WTC11 (cell line): ENCODE measurements around the gene SMOC2. TPM values are rescaled to one million over a fixed set of nuclear protein-coding genes. Genes with fewer than 3 reads are reported as not detected.

Source experiments
- ATAC-seq: fragments of 200-7000 bp; cut with Tn5 transposase; 2 replicates; pipeline ENCODE4 v1.10.0; 2021; ENCODE audit warnings: mild to moderate bottlenecking, moderate library complexity
- CTCF ChIA-PET: fragments of 300-600 bp; sonication (Branson Sonifier 250); formaldehyde crosslinking; loops from one replicate; lab custom pipeline; 2021; ENCODE audit warnings: antibody characterized with exemption; lab: Charles Lee
- POLR2A ChIA-PET: fragments of 350-600 bp; sonication (Branson Sonifier 250); formaldehyde crosslinking; loops from one replicate; lab custom pipeline; 2021; ENCODE audit warnings: antibody characterized with exemption; lab: Charles Lee
- DNase-seq: peaks from one replicate; pipeline ENCODE4 v3.0.0; 2021; ENCODE audit warnings: low spot score
- H3K27ac Mint-ChIP-seq: 2 replicates; pipeline ENCODE4 v1.8.0; 2021; ENCODE audit warnings: mixed read lengths
- H3K27me3 Mint-ChIP-seq: 2 replicates; pipeline ENCODE4 v1.8.0; 2021; ENCODE audit warnings: low read depth, mild to moderate bottlenecking, moderate library complexity, mixed read lengths
- H3K36me3 Mint-ChIP-seq: 2 replicates; pipeline ENCODE4 v1.8.0; 2021; ENCODE audit warnings: mixed read lengths
- H3K4me1 Mint-ChIP-seq: 2 replicates; pipeline ENCODE4 v1.8.0; 2022; ENCODE audit warnings: mixed read lengths
- H3K4me3 Mint-ChIP-seq: 2 replicates; pipeline ENCODE4 v1.8.0; 2021; ENCODE audit warnings: mild to moderate bottlenecking, moderate library complexity, mixed read lengths
- H3K9me3 Mint-ChIP-seq: 2 replicates; pipeline ENCODE4 v1.8.0; 2021; ENCODE audit warnings: mixed read lengths
- ETV6 ChIP-seq: sonication (generic); formaldehyde crosslinking; IDR thresholded peaks from 2 replicates; pipeline ENCODE4 v1.8.1; 2022; ENCODE audit warnings: mild to moderate bottlenecking, missing genetic modification reagents
- FOXP1 ChIP-seq: sonication (generic); formaldehyde crosslinking; IDR thresholded peaks from 2 replicates; pipeline ENCODE4 v1.8.0; 2022; ENCODE audit warnings: missing genetic modification reagents, mild to moderate bottlenecking, moderate library complexity, borderline replicate concordance
- GABPB1 ChIP-seq: sonication (generic); formaldehyde crosslinking; IDR thresholded peaks from 2 replicates; pipeline ENCODE4 v1.8.1; 2023; ENCODE audit warnings: mild to moderate bottlenecking, missing genetic modification reagents
- NFATC4 ChIP-seq: fragments of 250-450 bp; sonication (Bioruptor Pico); IDR thresholded peaks from 2 replicates; pipeline ENCODE4 v1.9.0; 2021; ENCODE audit warnings: mild to moderate bottlenecking
- PRRX2 ChIP-seq: fragments of 250-450 bp; sonication (Bioruptor Pico); IDR thresholded peaks from 2 replicates; pipeline ENCODE4 v1.8.0; 2021; ENCODE audit warnings: mild to moderate bottlenecking
- RORB ChIP-seq: fragments of 250-450 bp; sonication (Bioruptor Pico); IDR thresholded peaks from 2 replicates; pipeline ENCODE4 v1.9.0; 2021; ENCODE audit warnings: mild to moderate bottlenecking
- ZNF121 ChIP-seq: sonication (generic); formaldehyde crosslinking; IDR thresholded peaks from 2 replicates; pipeline ENCODE4 v1.8.0; 2023; ENCODE audit warnings: missing genetic modification reagents
- ZNF317 ChIP-seq: sonication (generic); formaldehyde crosslinking; IDR thresholded peaks from 2 replicates; pipeline ENCODE4 v1.8.1; 2023; ENCODE audit warnings: low read depth, mild to moderate bottlenecking, moderate library complexity, missing genetic modification reagents, borderline replicate concordance
- total RNA-seq: library from RNA; stranded (reverse); gene quantifications from 3 replicates; pipeline ENCODE4 v1.2.3, GENCODE V29; 2021
- TF ChIP-seq, protein P1 (sequence below): sonication (generic); formaldehyde crosslinking; IDR thresholded peaks from 2 replicates; pipeline ENCODE4 v1.8.1; 2023; ENCODE audit warnings: mild to moderate bottlenecking, missing genetic modification reagents, moderate library complexity
- TF ChIP-seq, protein P2 (sequence below): sonication (generic); formaldehyde crosslinking; IDR thresholded peaks from 2 replicates; pipeline ENCODE4 v1.8.1; 2022; ENCODE audit warnings: mild to moderate bottlenecking, moderate library complexity, missing genetic modification reagents
- TF ChIP-seq, protein P3 (sequence below): fragments of 250-450 bp; sonication (Bioruptor Pico); IDR thresholded peaks from 2 replicates; pipeline ENCODE4 v1.9.0; 2021; ENCODE audit warnings: mild to moderate bottlenecking
- TF ChIP-seq, protein P4 (sequence below): sonication (generic); formaldehyde crosslinking; IDR thresholded peaks from 2 replicates; pipeline ENCODE4 v1.8.0; 2022; ENCODE audit warnings: mild to moderate bottlenecking, missing genetic modification reagents
- TF ChIP-seq, protein P5 (sequence below): fragments of 250-450 bp; sonication (Bioruptor Pico); IDR thresholded peaks from 2 replicates; pipeline ENCODE4 v1.9.0; 2021; ENCODE audit warnings: mild to moderate bottlenecking, borderline replicate concordance
- TF ChIP-seq, protein P6 (sequence below): sonication (generic); formaldehyde crosslinking; IDR thresholded peaks from 2 replicates; pipeline ENCODE4 v1.8.1; 2022; ENCODE audit warnings: missing genetic modification reagents, borderline replicate concordance
- TF ChIP-seq, protein P7 (sequence below): sonication (generic); formaldehyde crosslinking; IDR thresholded peaks from 2 replicates; pipeline ENCODE4 v1.8.0; 2023; ENCODE audit warnings: missing genetic modification reagents, mild to moderate bottlenecking, borderline replicate concordance

Gene SMOC2
- total RNA-seq, 1 experiment from 2014 or later = 3.9 TPM

DNA sequence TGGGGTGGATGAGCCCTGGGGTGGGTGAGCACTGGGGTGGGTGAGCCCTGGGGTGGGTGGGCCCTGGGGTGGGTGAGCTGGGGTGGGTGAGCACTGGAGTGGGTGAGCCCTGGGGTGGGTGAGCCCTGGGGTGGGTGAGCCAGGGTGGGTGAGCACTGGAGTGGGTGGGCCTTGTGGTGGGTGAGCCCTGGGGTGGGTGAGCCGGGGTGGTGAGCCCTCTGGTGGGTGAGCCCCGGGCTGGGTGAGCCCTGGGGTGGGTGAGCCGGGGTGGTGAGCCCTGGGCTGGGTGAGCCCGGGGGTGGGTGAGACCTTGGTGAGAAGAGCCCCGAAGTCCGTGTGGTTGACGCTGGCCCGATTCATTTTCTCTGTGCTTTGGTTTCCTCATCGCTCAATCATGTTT lies 18.6 kb downstream of the SMOC2 start (continued):
- TF ChIP-seq, protein P1, sequence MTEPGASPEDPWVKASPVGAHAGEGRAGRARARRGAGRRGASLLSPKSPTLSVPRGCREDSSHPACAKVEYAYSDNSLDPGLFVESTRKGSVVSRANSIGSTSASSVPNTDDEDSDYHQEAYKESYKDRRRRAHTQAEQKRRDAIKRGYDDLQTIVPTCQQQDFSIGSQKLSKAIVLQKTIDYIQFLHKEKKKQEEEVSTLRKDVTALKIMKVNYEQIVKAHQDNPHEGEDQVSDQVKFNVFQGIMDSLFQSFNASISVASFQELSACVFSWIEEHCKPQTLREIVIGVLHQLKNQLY = no peak

DNA sequence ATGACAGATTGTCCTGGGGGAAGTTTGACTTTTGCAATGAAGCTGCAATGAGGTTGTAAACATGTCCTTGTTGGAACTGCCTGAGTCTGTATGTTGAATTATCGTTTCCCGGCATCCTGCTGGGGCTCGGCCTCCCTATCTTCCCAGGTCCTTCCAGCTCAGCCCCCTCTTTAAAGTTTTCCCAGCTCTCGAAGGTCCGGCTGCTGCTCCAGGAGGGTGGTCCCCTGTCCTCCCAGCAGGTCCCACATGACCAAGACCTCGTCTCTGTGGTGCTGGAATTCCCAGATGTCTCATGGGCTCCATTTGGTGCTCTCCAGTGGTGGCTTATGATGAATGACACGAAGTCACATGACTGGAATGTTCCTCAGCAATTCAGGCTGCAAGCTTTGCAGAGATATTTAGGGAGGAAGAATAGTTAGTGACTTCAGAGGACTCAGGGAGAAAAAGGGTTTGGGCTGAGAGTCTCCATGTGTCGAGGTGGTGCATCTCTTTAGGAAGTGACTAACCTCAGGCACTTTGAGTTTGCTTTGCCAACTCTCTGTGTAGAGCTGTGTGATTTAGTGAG lies 21.4 kb downstream of the SMOC2 start:
- CTCF ChIA-PET = interaction anchor here (0.9 to 1.4 kb wide), 2 partner anchors 12 to 430 kb away, joined by 4 read pairs; no protein-coding TSS in a partner anchor
- DNase-seq (no peak), ATAC-seq (no peak)
- Mint-ChIP-seq H3K36me3 (no peaks in the 10 kb centered on the region), H3K4me1 (peaks cover 7% of the 10 kb centered on the region), H3K9me3 (no peaks in the 10 kb centered on the region), H3K27me3 (no peaks in the 10 kb centered on the region), H3K27ac (no peak overlapping the region), H3K4me3 (no peak overlapping the region)
- POLR2A ChIA-PET = no interaction called here
- TF ChIP-seq FOXP1 (CRISPR knock-in tag) (no peak), NFATC4 (CRISPR knock-in tag) (no peak), RORB (CRISPR knock-in tag) (no peak), PRRX2 (CRISPR knock-in tag) (no peak), ETV6 (CRISPR knock-in tag) (no peak)
- TF ChIP-seq, protein P2, sequence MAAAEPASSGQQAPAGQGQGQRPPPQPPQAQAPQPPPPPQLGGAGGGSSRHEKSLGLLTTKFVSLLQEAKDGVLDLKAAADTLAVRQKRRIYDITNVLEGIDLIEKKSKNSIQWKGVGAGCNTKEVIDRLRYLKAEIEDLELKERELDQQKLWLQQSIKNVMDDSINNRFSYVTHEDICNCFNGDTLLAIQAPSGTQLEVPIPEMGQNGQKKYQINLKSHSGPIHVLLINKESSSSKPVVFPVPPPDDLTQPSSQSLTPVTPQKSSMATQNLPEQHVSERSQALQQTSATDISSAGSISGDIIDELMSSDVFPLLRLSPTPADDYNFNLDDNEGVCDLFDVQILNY (CRISPR knock-in tag) = no peak
- TF ChIP-seq, protein P3, sequence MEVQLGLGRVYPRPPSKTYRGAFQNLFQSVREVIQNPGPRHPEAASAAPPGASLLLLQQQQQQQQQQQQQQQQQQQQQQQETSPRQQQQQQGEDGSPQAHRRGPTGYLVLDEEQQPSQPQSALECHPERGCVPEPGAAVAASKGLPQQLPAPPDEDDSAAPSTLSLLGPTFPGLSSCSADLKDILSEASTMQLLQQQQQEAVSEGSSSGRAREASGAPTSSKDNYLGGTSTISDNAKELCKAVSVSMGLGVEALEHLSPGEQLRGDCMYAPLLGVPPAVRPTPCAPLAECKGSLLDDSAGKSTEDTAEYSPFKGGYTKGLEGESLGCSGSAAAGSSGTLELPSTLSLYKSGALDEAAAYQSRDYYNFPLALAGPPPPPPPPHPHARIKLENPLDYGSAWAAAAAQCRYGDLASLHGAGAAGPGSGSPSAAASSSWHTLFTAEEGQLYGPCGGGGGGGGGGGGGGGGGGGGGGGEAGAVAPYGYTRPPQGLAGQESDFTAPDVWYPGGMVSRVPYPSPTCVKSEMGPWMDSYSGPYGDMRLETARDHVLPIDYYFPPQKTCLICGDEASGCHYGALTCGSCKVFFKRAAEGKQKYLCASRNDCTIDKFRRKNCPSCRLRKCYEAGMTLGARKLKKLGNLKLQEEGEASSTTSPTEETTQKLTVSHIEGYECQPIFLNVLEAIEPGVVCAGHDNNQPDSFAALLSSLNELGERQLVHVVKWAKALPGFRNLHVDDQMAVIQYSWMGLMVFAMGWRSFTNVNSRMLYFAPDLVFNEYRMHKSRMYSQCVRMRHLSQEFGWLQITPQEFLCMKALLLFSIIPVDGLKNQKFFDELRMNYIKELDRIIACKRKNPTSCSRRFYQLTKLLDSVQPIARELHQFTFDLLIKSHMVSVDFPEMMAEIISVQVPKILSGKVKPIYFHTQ (CRISPR knock-in tag) = no peak
- TF ChIP-seq, protein P4, sequence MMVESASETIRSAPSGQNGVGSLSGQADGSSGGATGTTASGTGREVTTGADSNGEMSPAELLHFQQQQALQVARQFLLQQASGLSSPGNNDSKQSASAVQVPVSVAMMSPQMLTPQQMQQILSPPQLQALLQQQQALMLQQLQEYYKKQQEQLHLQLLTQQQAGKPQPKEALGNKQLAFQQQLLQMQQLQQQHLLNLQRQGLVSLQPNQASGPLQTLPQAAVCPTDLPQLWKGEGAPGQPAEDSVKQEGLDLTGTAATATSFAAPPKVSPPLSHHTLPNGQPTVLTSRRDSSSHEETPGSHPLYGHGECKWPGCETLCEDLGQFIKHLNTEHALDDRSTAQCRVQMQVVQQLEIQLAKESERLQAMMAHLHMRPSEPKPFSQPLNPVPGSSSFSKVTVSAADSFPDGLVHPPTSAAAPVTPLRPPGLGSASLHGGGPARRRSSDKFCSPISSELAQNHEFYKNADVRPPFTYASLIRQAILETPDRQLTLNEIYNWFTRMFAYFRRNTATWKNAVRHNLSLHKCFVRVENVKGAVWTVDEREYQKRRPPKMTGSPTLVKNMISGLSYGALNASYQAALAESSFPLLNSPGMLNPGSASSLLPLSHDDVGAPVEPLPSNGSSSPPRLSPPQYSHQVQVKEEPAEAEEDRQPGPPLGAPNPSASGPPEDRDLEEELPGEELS = no peak

DNA sequence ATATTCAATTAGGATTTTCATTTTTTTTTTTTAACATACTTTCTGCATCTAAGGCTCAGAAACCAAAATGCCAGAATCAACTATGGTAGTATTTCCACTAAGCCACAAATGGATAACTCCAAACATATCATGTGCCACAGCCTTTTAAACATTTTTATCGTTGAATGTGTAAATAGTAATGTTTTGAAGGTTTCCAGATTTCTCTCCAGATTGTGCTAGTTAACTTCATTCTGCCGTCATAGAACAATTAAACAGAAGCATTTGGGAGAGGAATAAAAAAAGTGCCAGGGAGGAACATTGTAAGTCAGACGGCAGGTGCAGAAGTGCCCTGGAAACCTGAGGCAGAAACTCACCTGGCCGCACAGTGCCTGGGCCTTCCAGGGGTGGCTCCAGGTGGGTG lies 23.6 kb downstream of the SMOC2 start:
- DNase-seq (no peak), ATAC-seq (no peak)
- CTCF ChIA-PET = no interaction called here
- POLR2A ChIA-PET = no interaction called here
- no peak overlapping the region for H3K27ac Mint-ChIP-seq
- H3K36me3 Mint-ChIP-seq = no peaks in the 10 kb centered on the region
- no peaks in the 10 kb centered on the region for H3K9me3 Mint-ChIP-seq
- H3K4me1 Mint-ChIP-seq = peaks cover 10% of the 10 kb centered on the region
- no peaks in the 10 kb centered on the region for H3K27me3 Mint-ChIP-seq
- H3K4me3 Mint-ChIP-seq = no peak overlapping the region
- TF ChIP-seq, protein P5, sequence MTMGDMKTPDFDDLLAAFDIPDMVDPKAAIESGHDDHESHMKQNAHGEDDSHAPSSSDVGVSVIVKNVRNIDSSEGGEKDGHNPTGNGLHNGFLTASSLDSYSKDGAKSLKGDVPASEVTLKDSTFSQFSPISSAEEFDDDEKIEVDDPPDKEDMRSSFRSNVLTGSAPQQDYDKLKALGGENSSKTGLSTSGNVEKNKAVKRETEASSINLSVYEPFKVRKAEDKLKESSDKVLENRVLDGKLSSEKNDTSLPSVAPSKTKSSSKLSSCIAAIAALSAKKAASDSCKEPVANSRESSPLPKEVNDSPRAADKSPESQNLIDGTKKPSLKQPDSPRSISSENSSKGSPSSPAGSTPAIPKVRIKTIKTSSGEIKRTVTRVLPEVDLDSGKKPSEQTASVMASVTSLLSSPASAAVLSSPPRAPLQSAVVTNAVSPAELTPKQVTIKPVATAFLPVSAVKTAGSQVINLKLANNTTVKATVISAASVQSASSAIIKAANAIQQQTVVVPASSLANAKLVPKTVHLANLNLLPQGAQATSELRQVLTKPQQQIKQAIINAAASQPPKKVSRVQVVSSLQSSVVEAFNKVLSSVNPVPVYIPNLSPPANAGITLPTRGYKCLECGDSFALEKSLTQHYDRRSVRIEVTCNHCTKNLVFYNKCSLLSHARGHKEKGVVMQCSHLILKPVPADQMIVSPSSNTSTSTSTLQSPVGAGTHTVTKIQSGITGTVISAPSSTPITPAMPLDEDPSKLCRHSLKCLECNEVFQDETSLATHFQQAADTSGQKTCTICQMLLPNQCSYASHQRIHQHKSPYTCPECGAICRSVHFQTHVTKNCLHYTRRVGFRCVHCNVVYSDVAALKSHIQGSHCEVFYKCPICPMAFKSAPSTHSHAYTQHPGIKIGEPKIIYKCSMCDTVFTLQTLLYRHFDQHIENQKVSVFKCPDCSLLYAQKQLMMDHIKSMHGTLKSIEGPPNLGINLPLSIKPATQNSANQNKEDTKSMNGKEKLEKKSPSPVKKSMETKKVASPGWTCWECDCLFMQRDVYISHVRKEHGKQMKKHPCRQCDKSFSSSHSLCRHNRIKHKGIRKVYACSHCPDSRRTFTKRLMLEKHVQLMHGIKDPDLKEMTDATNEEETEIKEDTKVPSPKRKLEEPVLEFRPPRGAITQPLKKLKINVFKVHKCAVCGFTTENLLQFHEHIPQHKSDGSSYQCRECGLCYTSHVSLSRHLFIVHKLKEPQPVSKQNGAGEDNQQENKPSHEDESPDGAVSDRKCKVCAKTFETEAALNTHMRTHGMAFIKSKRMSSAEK (CRISPR knock-in tag) = no peak
- TF ChIP-seq, protein P6, sequence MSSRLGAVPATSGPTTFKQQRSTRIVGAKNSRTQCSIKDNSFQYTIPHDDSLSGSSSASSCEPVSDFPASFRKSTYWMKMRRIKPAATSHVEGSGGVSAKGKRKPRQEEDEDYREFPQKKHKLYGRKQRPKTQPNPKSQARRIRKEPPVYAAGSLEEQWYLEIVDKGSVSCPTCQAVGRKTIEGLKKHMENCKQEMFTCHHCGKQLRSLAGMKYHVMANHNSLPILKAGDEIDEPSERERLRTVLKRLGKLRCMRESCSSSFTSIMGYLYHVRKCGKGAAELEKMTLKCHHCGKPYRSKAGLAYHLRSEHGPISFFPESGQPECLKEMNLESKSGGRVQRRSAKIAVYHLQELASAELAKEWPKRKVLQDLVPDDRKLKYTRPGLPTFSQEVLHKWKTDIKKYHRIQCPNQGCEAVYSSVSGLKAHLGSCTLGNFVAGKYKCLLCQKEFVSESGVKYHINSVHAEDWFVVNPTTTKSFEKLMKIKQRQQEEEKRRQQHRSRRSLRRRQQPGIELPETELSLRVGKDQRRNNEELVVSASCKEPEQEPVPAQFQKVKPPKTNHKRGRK = no peak
- TF ChIP-seq ZNF121 (CRISPR knock-in tag) (no peak), GABPB1 (no peak), ZNF317 (CRISPR knock-in tag) (no peak)
- TF ChIP-seq, protein P7, sequence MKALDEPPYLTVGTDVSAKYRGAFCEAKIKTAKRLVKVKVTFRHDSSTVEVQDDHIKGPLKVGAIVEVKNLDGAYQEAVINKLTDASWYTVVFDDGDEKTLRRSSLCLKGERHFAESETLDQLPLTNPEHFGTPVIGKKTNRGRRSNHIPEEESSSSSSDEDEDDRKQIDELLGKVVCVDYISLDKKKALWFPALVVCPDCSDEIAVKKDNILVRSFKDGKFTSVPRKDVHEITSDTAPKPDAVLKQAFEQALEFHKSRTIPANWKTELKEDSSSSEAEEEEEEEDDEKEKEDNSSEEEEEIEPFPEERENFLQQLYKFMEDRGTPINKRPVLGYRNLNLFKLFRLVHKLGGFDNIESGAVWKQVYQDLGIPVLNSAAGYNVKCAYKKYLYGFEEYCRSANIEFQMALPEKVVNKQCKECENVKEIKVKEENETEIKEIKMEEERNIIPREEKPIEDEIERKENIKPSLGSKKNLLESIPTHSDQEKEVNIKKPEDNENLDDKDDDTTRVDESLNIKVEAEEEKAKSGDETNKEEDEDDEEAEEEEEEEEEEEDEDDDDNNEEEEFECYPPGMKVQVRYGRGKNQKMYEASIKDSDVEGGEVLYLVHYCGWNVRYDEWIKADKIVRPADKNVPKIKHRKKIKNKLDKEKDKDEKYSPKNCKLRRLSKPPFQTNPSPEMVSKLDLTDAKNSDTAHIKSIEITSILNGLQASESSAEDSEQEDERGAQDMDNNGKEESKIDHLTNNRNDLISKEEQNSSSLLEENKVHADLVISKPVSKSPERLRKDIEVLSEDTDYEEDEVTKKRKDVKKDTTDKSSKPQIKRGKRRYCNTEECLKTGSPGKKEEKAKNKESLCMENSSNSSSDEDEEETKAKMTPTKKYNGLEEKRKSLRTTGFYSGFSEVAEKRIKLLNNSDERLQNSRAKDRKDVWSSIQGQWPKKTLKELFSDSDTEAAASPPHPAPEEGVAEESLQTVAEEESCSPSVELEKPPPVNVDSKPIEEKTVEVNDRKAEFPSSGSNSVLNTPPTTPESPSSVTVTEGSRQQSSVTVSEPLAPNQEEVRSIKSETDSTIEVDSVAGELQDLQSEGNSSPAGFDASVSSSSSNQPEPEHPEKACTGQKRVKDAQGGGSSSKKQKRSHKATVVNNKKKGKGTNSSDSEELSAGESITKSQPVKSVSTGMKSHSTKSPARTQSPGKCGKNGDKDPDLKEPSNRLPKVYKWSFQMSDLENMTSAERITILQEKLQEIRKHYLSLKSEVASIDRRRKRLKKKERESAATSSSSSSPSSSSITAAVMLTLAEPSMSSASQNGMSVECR (CRISPR knock-in tag) = no peak
